GM21360 (cell line): ENCODE measurements around the gene TNFRSF13B.
"Not testable (repeated sequence)": the region's sequence is repeated elsewhere in the genome, so short reads cannot be mapped to it uniquely, and the experiment has no call there.

ENCODE experiments used
- ATAC-seq: cut with Tn5 transposase; IDR thresholded peaks from one replicate; pipeline ENCODE4 v1.9.1; 2021; ENCODE audit warnings: mild to moderate bottlenecking, moderate library complexity; ENCODE audit not compliant: unreplicated experiment

The TNFRSF13B gene

GRCh38 chr17:16927641-16928321 is 44.1 kb downstream of the TNFRSF13B start:
- ATAC-seq: no peak

- ATAC-seq: no peak
These were observed 45.1 kb downstream of the TNFRSF13B start for GRCh38 chr17:16926571-16927451.

GRCh38 chr17:16926061-16926511 is 45.8 kb downstream of the TNFRSF13B start:
- ATAC-seq: no peak

- no peak for ATAC-seq
These were observed 46.4 kb downstream of the TNFRSF13B start for GRCh38 chr17:16925461-16926060.

GRCh38 chr17:16924696-16925440 is 47.0 kb downstream of the TNFRSF13B start:
- ATAC-seq: no peak

- ATAC-seq: no peak
These were observed 47.8 kb downstream of the TNFRSF13B start for GRCh38 chr17:16923904-16924695.

GRCh38 chr17:16923097-16923903 is 48.6 kb downstream of the TNFRSF13B start:
- no peak for ATAC-seq

GRCh38 chr17:16922386-16923096 is 49.4 kb downstream of the TNFRSF13B start:
- ATAC-seq: no peak

- ATAC-seq: not testable (repeated sequence)
These were observed 50.5 kb downstream of the TNFRSF13B start for GRCh38 chr17:16921451-16921850.

GRCh38 chr17:16920628-16921020 is 51.3 kb downstream of the TNFRSF13B start:
- ATAC-seq: no peak

GRCh38 chr17:16919663-16920627 is 52.0 kb downstream of the TNFRSF13B start:
- no peak for ATAC-seq

GRCh38 chr17:16918443-16918842 is 53.5 kb downstream of the TNFRSF13B start:
- no peak for ATAC-seq

- no peak for ATAC-seq
These were observed 54.1 kb downstream of the TNFRSF13B start for GRCh38 chr17:16917671-16918394.

GRCh38 chr17:16916557-16916920 is 55.4 kb downstream of the TNFRSF13B start:
- ATAC-seq: no peak

GRCh38 chr17:16915752-16916556 is 56.0 kb downstream of the TNFRSF13B start:
- ATAC-seq: no peak

- no peak for ATAC-seq
These were observed 58.5 kb downstream of the TNFRSF13B start for GRCh38 chr17:16913463-16913862.
